Activated CD4-positive, alpha-beta T cell treated with anti-CD3 and anti-CD28 coated beads for 24 hours (primary cell): ENCODE measurements around the gene MACROD2.
"Not testable (repeated sequence)": the region's sequence is repeated elsewhere in the genome, so short reads cannot be mapped to it uniquely, and the experiment has no call there.

Experiments used
- DNase-seq, 2 donors: peaks; one replicate each; pipeline ENCODE4 v3.0.0-alpha.2; 2020; ENCODE audit warnings: low read depth in 2 of 2

The MACROD2 gene

GRCh38 chr20:15342991-15343523, 1347.7 kb downstream of the MACROD2 start:
- DNase-seq = no peak

GRCh38 chr20:15345287-15345686, 1350.0 kb downstream of the MACROD2 start:
- no peak for DNase-seq

GRCh38 chr20:15346657-15347280, 1351.5 kb downstream of the MACROD2 start:
- no peak for DNase-seq

- DNase-seq = no peak
Measured at GRCh38 chr20:15359056-15359455, 1363.7 kb downstream of the MACROD2 start.

GRCh38 chr20:15362849-15363248, 1367.5 kb downstream of the MACROD2 start:
- no peak for DNase-seq

- DNase-seq = no peak
Measured at GRCh38 chr20:15364781-15365180, 1369.5 kb downstream of the MACROD2 start.

GRCh38 chr20:15370370-15370769, 1375.1 kb downstream of the MACROD2 start:
- no peak for DNase-seq

- no peak for DNase-seq
Measured at GRCh38 chr20:15374682-15375081, 1379.4 kb downstream of the MACROD2 start.

GRCh38 chr20:15375836-15376235, 1380.5 kb downstream of the MACROD2 start:
- DNase-seq = no peak

GRCh38 chr20:15377603-15378002, 1382.3 kb downstream of the MACROD2 start:
- DNase-seq = not testable (repeated sequence)

GRCh38 chr20:15378151-15378550, 1382.8 kb downstream of the MACROD2 start:
- DNase-seq = no peak

- DNase-seq = no peak
Measured at GRCh38 chr20:15379681-15380296, 1384.5 kb downstream of the MACROD2 start.

GRCh38 chr20:15380770-15381169, 1385.5 kb downstream of the MACROD2 start:
- no peak for DNase-seq

- DNase-seq = no peak
Measured at GRCh38 chr20:15387228-15387627, 1391.9 kb downstream of the MACROD2 start.

- no peak for DNase-seq
Measured at GRCh38 chr20:15395457-15395856, 1400.1 kb downstream of the MACROD2 start.

- no peak for DNase-seq
Measured at GRCh38 chr20:15396026-15396425, 1400.7 kb downstream of the MACROD2 start.

- DNase-seq = no peak
Measured at GRCh38 chr20:15396900-15397299, 1401.6 kb downstream of the MACROD2 start.

- no peak for DNase-seq
Measured at GRCh38 chr20:15399781-15400180, 1404.5 kb downstream of the MACROD2 start.

GRCh38 chr20:15406072-15406471, 1410.8 kb downstream of the MACROD2 start:
- DNase-seq = no peak

- no peak for DNase-seq
Measured at GRCh38 chr20:15411781-15412180, 1416.5 kb downstream of the MACROD2 start.

- no peak for DNase-seq
Measured at GRCh38 chr20:15415908-15416307, 1420.6 kb downstream of the MACROD2 start.

GRCh38 chr20:15419856-15420255, 1424.5 kb downstream of the MACROD2 start:
- no peak for DNase-seq

GRCh38 chr20:15422966-15423365, 1427.7 kb downstream of the MACROD2 start:
- DNase-seq = no peak
